NCI-H187 (cell line): ENCODE results near the gene CLDN4.
A peak's percentile ranks its signal among the peaks of the same experiment; 100 is the strongest.
"Not testable (repeated sequence)": the region's sequence is repeated elsewhere in the genome, so short reads cannot be mapped to it uniquely, and the experiment has no call there.

Source experiments
- DNase-seq, 2 experiments: peaks; one replicate each; lab custom pipeline; 2025; lab: John Stamatoyannopoulos, UW

The CLDN4 gene

GRCh38 chr7:73830681-73831583 lies at the start of gene CLDN4:
Gene CLDN4 (plus strand): TSS chr7:73830996. CDS start chr7:73831202, 206 bp downstream.
- DNase-seq = peak; percentile 81 to 95

- no peak for DNase-seq
Measured at GRCh38 chr7:73786588-73786987, 44.2 kb upstream of the CLDN4 start.

- DNase-seq = not testable (repeated sequence)
Measured at GRCh38 chr7:73787786-73788048, 43.1 kb upstream of the CLDN4 start.

DNA sequence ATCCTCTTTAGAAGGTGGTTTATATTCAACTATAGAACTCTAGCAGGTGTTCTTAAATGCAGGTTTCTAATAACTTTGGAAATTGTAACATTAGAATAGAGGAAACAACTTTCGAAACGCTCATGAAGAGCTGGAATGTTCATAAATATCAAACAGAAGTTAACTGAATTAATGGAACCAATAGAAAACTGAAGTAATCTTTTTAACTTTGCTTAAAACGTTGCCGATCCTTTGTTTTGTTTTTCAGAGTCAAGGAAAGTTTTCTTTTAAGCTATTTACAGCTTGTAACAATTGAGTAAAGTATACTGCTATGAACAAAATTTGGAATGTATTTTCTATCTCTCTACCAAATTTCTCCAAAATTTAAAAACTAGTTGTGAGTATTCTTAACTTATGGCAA lies 41.7 kb upstream of the CLDN4 start:
- no peak for DNase-seq

- DNase-seq = not testable (repeated sequence)
Measured at GRCh38 chr7:73791170-73791690, 39.6 kb upstream of the CLDN4 start.

- DNase-seq = not testable (repeated sequence)
Measured at GRCh38 chr7:73795188-73795587, 35.6 kb upstream of the CLDN4 start.

DNA sequence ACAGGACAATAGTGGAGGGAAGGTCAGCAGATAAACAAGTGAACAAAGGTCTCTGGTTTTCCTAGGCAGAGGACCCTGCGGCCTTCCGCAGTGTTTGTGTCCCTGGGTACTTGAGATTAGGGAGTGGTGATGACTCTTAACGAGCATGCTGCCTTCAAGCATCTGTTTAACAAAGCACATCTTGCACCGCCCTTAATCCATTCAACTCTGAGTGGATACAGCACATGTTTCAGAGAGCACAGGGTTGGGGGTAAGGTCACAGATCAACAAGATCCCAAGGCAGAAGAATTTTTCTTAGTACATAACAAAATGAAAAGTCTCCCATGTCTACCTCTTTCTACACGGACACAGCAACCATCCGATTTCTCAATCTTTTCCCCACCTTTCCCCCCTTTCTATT lies 34.1 kb upstream of the CLDN4 start:
- DNase-seq = not testable (repeated sequence)

DNA sequence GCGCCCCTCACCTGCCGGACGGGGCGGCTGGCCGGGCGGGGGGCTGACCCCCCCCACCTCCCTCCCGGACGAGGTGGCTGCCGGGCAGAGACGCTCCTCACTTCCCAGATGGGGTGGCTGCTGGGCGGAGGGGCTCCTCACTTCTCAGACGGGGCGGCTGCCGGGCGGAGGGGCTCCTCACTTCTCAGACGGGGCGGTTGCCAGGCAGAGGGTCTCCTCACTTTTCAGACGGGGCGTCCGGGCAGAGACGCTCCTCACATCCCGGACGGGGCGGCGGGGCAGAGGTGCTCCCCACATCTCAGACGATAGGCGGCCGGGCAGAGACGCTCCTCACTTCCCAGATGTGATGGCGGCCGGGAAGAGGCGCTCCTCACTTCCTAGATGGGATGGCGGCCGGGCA lies 33.6 kb upstream of the CLDN4 start:
- DNase-seq = not testable (repeated sequence)

DNA sequence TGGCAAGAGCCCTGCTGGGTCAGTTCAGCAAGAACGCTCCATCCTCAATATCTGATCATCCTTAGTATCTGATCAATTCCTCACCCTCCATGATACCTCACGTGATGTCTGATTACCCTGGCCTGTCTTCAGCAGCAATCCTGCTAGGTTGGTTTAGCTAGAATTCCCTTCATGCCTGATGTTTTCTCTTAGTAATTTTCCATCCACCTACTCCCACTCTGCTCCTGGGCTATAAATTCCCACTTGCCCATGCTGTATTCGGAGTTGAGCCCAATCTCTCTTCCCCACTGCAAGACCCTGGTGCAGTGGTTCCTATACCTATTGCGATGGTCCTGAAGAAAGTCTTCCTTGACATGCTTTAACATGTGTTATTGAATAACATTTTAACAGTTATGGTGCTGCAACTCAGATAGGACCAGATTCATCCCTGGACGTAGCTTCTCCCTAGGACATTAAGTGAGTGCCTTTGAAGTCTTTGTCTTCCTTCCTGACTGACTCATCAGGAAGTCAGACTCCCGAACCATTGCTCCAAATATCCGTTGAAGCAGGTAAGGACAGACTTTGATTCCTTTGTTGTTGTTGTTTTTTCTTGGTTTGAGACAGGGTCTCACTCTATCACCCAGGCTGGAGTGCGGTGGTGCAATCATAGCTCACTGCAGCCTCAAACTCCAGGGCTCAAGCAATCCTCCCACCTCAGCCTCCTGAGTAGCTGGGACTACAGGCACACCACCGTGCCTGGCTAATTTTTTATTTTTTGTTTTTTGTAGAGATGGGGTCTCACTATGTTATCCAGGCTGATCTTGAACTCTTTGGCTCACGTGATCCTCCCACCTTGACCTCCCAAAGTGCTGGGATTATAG lies 31.3 kb upstream of the CLDN4 start:
- DNase-seq = no peak

DNA sequence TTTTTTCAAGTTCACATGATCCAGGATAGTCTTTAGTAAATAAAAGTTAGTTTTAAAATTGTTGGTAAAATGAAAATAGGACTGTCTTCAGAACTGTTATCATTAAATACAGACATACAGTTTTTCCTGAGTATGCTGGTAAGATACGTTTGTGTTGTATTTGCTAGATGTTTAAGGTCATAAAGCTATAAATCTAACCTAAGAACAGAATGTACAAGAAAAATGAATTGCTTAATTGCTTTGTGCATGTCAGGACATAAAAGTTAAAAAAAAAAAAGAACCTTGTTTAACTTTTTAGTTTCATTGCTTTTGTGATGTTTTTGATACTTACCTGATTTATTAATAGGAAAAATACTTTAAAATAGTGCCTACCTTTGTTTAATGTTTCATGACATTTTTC lies 29.2 kb upstream of the CLDN4 start:
- DNase-seq = no peak

DNA sequence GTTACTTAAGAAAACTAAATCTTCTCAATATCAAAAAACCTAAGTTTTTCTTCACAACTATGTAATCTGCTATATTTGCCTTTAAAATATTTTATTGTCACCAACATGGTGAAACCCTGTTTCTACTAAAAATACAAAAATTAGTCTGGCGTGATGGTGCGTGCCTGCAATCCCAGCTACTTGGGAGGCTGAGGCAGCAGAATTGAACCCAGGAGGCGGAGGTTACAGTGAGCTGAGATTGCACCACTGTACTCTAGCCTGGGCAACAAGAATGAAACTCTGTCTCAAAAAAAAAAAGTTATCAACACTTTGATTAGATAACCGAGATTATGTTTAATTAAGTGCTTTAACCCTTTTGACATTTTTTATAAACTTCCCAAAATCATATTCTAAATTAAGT lies 28.3 kb upstream of the CLDN4 start:
- DNase-seq = no peak

- no peak for DNase-seq
Measured at GRCh38 chr7:73809467-73809951, 21.3 kb upstream of the CLDN4 start.

GRCh38 chr7:73810998-73811360 lies 19.8 kb upstream of the CLDN4 start:
- DNase-seq = no peak

- peak; percentile 37 to 62 for DNase-seq
Measured at GRCh38 chr7:73811760-73812168, 19.0 kb upstream of the CLDN4 start.

DNA sequence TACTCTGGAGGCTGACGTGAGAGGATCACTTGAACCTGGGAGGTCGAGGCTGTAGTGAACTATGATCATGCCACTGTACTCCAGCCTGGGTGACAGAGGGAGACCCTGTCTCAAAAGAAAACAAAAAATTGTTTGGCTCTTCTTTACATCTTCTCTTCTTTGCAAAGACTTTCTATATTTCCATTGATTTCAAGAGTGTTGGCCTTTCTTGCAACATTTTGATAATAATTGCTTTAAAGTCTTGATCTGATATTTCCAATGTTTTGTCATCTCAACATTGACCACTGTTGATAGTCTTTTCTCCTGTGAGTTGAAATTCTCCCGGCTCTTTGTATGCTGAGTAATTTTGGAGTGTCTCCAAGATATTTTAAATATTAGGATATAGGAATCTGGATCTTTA lies 17.8 kb upstream of the CLDN4 start:
- DNase-seq = no peak

DNA sequence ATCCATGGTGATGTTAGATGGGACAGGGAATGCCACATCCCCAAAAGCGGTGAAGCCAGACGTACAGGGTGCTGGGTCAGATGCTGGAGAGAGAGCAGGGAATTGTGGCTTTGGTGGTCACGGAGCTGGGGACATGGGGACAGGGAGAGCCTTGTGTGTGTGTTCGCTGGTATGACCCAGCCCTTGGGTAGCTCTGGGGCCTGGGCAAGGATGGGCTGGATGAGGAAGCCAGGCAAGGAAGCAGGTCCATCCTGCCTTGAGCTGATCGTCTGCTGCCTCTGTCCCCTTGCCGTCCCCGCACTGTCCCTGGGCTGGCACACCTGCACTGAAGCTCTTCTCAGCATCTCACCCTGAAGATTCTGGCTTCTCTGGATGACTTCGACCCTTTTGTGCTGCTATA lies 15.4 kb upstream of the CLDN4 start:
- no peak for DNase-seq

DNA sequence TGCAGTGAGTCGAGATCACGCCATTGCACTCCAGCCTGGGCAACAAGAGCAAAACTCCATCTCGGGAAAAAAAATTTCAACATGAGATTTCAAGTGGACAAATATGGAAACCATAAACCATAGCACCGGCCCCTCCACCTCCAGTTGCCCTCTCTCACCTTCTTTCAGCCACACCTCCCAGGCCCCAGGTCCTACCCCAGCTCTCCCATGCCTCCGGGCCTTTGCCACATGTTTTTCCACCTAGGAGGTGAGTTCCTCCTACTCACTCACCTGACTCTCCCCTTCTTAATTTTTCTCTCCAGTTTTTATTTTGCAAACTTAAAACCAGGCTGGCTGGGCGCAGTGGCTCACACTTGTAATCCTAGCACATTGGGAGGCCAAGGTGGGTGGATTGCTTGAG lies 13.7 kb upstream of the CLDN4 start:
- no peak for DNase-seq

GRCh38 chr7:73820013-73820412 lies 10.8 kb upstream of the CLDN4 start:
- no peak for DNase-seq

DNA sequence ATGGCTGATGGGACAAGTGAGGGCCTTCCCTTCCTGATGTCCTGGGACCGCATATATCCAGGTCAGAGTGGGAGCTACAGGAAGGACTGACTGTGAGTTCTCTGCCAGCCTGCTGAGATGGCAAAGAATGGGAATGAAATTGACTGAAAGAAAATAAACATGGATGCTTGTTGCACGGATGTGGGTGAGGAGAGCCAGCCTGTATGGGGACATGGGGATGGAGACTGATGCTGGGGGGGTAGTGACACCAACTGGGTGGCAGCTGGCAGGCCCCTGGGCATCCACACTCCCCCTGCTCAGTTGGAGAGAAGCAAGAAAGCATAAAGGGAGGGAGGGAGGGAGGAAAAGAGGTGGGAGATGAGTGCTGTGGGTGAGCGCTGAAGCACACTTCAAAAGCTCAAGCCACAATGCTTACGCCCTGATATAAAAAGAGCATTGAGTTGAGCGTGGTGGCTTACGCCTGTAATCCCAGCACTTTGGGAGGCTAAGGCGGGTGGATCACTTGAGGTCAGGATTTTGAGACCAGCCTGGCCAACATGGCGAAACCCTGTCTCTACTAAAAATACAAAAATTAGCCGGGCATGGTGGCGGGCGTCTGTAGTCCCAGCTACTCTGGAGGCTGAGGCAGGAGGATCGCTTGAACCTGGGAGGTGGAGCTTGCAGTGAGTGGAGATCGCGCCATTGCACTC lies 9.1 kb upstream of the CLDN4 start:
- DNase-seq = peak in 1 of 2 experiments; percentile 46

GRCh38 chr7:73822319-73823173 lies 8.2 kb upstream of the CLDN4 start:
- DNase-seq = peak; percentile 30 to 61

- no peak for DNase-seq
Measured at GRCh38 chr7:73823257-73823656, 7.5 kb upstream of the CLDN4 start.
